OCI-LY1 (cell line): ENCODE data around the gene TRAPPC13.

Experiments
- CTCF ChIP-seq: fragments of 200-600 bp; sonication (generic), shearing (Covaris generic); IDR thresholded peaks from 2 replicates; pipeline ENCODE4 v1.5.1; 2017; ENCODE audit warnings: mild to moderate bottlenecking, antibody characterized with exemption, low read length, moderate library complexity, mixed read lengths
- EZH2 ChIP-seq: fragments of 200-600 bp; sonication (generic), shearing (Covaris generic); IDR thresholded peaks from 2 replicates; pipeline ENCODE4 v1.8.0; 2017; ENCODE audit warnings: borderline replicate concordance, mixed run types, mild to moderate bottlenecking, antibody characterized with exemption, low read length, moderate library complexity, mixed read lengths

GRCh38 chr5:65577141-65577540 lies 47.7 kb upstream of the TRAPPC13 start:
- TF ChIP-seq EZH2 (no peak), CTCF (no peak)
